Left lung (tissue), 10 donors: ENCODE measurements around the gene PEX7. TPM values are rescaled to one million over a fixed set of nuclear protein-coding genes. Genes with fewer than 3 reads are reported as not detected.

Experiments
- ATAC-seq: fragments of 200-7000 bp; cut with Tn5 transposase; one replicate; pipeline ENCODE4 v1.9.1; 2020; ENCODE audit warnings: moderate library complexity
- DNase-seq, 4 donors: peaks; one replicate each; pipeline ENCODE4 v3.0.0-alpha.2; 2013 to 2020
- H3K27ac ChIP-seq, 2 donors: fragments of 200-600 bp; sonication (generic) in 1 of 2; one replicate each; pipeline versions ENCODE4 v1.5.0 to v1.8.0; 2020 to 2021
- H3K27me3 ChIP-seq, 2 donors: fragments of 200-600 bp; sonication (generic) in 1 of 2; one replicate each; pipeline versions ENCODE4 v1.5.0 to v1.8.0; 2020 to 2021
- H3K36me3 ChIP-seq, 2 donors: fragments of 200-600 bp; sonication (generic) in 1 of 2; one replicate each; pipeline versions ENCODE4 v1.5.0 to v1.8.0; 2020 to 2021
- H3K4me1 ChIP-seq, 2 donors: fragments of 200-600 bp; one replicate each; pipeline ENCODE4 v1.8.0; 2021
- H3K4me3 ChIP-seq, 2 donors: fragments of 200-600 bp; sonication (generic) in 1 of 2; one replicate each; pipeline versions ENCODE4 v1.5.0 to v1.8.0; 2020 to 2021; ENCODE audit warnings: mild to moderate bottlenecking in 1 of 2
- H3K9me3 ChIP-seq, 2 donors: fragments of 200-600 bp; sonication (generic) in 1 of 2; one replicate each; pipeline versions ENCODE4 v1.5.0 to v1.8.0; 2020 to 2021
- intact Hi-C, 2 donors: fragments of 100-400 bp; cut with DNase I; formaldehyde crosslinking; loops; one replicate each; pipeline versions ENCODE4 v1.11.2 to v1.14.2; 2022
- polyA plus RNA-seq, 6 donors: library from polyadenylated mRNA; unstranded; fragments of 120-200 nt; gene quantifications; one replicate each; pipeline ENCODE4 v1.2.1, GENCODE V29; 2013; ENCODE audit not compliant: insufficient read length in 6 of 6
- total RNA-seq, 2 donors: library from RNA; stranded (reverse); fragmentation: NEBNext Ultra II Directional; extraction: Animal tissue kit (Norgen Biotek cat#: 25700); gene quantifications; one replicate each; pipeline ENCODE4 v1.2.1, GENCODE V29; 2021
- TF ChIP-seq, protein P1 (sequence below), 2 donors: fragments of 200-600 bp; sonication (generic) in 1 of 2; IDR thresholded peaks; one replicate each; pipeline versions ENCODE4 v1.5.0 to v1.8.0; 2021; ENCODE audit warnings: antibody characterized with exemption in 2 of 2
- donor health status: DM: no; HTN: yes; CAD: no.
- donor health status: DM: no; HTN: no; CAD: no.

The PEX7 gene
- total and polyA plus RNA-seq, 8 donors = 6.8 to 12.0 (median 8.8) TPM

DNA sequence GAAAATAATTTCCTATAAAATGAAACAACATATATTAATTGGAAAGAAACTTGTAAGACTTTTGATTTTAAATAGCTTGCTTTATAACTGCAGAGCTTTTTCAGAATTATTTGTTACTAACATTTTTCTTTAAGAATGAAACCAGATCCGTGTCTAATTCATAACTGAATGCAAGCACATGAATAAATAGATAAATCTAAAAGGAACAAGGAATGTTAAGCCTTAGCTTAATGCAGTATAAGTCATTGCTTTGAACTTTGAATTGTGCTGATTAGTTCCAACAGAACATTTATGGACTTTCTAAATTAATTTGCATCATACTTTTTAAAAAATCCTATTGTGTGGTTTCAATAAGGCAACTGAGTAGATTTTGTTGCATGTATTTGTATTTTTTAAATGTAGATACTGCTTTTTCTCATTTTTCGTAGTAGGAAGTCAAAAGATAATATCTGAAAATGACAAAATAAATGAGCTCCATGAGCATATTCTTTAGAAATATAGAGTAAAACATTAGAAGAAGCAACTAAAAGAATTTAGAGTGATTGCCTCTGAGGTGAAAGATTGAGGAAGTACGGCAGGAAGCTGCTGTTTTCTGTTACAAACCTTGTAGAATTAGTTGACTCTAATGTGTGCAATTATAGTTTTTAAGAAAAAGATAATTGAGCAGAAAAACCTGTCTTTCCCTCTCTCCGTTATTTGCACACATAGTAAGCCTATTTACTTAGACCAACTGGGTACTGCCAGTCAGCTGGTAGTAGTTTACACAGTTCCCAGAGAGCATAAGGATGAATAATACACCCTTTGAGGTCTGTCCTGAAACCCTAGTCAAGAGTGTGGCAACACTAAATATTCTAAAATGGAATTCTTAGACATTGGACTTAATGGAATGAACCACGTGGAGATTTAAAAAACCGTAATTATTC, 67.1 kb downstream of the PEX7 start:
- ATAC-seq (peak; percentile 83), DNase-seq (no peak)
- TF ChIP-seq, protein P1, sequence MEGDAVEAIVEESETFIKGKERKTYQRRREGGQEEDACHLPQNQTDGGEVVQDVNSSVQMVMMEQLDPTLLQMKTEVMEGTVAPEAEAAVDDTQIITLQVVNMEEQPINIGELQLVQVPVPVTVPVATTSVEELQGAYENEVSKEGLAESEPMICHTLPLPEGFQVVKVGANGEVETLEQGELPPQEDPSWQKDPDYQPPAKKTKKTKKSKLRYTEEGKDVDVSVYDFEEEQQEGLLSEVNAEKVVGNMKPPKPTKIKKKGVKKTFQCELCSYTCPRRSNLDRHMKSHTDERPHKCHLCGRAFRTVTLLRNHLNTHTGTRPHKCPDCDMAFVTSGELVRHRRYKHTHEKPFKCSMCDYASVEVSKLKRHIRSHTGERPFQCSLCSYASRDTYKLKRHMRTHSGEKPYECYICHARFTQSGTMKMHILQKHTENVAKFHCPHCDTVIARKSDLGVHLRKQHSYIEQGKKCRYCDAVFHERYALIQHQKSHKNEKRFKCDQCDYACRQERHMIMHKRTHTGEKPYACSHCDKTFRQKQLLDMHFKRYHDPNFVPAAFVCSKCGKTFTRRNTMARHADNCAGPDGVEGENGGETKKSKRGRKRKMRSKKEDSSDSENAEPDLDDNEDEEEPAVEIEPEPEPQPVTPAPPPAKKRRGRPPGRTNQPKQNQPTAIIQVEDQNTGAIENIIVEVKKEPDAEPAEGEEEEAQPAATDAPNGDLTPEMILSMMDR (IDR thresholded peaks at IDR 0.05) = no peak
- intact Hi-C loops = no loop called here
- no peaks in the 10 kb centered on the region for H3K4me1 ChIP-seq
- H3K27ac ChIP-seq = no peak overlapping the region
- no peaks in the 10 kb centered on the region for H3K9me3 ChIP-seq
- H3K4me3 ChIP-seq = no peak overlapping the region
- H3K27me3 ChIP-seq = no peaks in the 10 kb centered on the region
- no peaks in the 10 kb centered on the region for H3K36me3 ChIP-seq

- DNase-seq (no peak), ATAC-seq (peak; percentile 15)
- H3K9me3 ChIP-seq = no peaks in the 10 kb centered on the region
- H3K4me3 ChIP-seq = no peak overlapping the region
- no peaks in the 10 kb centered on the region for H3K36me3 ChIP-seq
- TF ChIP-seq, protein P1 (IDR thresholded peaks at IDR 0.05) = no peak
- no peaks in the 10 kb centered on the region for H3K4me1 ChIP-seq
- no peaks in the 10 kb centered on the region for H3K27me3 ChIP-seq
- intact Hi-C loops = no loop called here
- H3K27ac ChIP-seq = no peak overlapping the region
Measured at GRCh38 chr6:136890194-136890839, 67.9 kb downstream of the PEX7 start.

GRCh38 chr6:136890986-136891385, 68.6 kb downstream of the PEX7 start:
- ATAC-seq = no peak
- Histone ChIP-seq H3K9me3 (no peaks in the 10 kb centered on the region), H3K27ac (no peak overlapping the region), H3K27me3 (no peaks in the 10 kb centered on the region), H3K4me3 (no peak overlapping the region), H3K36me3 (no peaks in the 10 kb centered on the region), H3K4me1 (no peaks in the 10 kb centered on the region)
- intact Hi-C loops = no loop called here
- DNase-seq = no peak
- TF ChIP-seq, protein P1 (IDR thresholded peaks at IDR 0.05) = no peak

- Histone ChIP-seq H3K27ac (no peak overlapping the region), H3K36me3 (no peaks in the 10 kb centered on the region), H3K4me1 (no peaks in the 10 kb centered on the region), H3K9me3 (no peaks in the 10 kb centered on the region), H3K4me3 (no peak overlapping the region), H3K27me3 (no peaks in the 10 kb centered on the region)
- intact Hi-C loops = no loop called here
- DNase-seq (no peak), ATAC-seq (no peak)
- TF ChIP-seq, protein P1 (IDR thresholded peaks at IDR 0.05) = no peak
Measured at GRCh38 chr6:136893187-136893586, 70.8 kb downstream of the PEX7 start.

DNA sequence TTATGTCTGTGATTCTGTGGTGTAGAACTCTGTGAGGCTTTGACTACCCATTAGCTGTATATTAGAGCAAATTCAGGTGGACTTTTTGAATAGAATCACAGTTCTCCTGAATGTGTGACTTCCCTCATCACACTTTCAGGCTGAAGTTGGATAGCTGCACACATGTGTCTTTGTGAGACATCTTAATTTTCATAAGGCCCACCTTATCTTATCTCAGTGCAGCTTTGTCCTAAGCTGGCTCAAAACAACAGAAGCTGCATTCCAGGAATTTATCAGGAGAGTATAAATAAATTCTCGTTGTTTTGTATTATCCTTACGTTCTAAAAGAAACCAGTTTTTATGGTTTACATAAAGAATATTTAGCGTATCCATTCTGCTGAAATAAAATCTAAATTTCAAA, 73.5 kb downstream of the PEX7 start:
- H3K27me3 ChIP-seq = no peaks in the 10 kb centered on the region
- H3K36me3 ChIP-seq = peaks cover 0 to 11% of the 10 kb centered on the region in 2 donors
- intact Hi-C loops = no loop called here
- H3K4me3 ChIP-seq = no peak overlapping the region
- TF ChIP-seq, protein P1 (IDR thresholded peaks at IDR 0.05) = no peak
- DNase-seq = no peak
- ATAC-seq = no peak
- H3K9me3 ChIP-seq = no peaks in the 10 kb centered on the region
- no peaks in the 10 kb centered on the region for H3K4me1 ChIP-seq
- no peak overlapping the region for H3K27ac ChIP-seq
